Measurements from ENCODE around the gene STARD9.

STARD9 gene

DNA sequence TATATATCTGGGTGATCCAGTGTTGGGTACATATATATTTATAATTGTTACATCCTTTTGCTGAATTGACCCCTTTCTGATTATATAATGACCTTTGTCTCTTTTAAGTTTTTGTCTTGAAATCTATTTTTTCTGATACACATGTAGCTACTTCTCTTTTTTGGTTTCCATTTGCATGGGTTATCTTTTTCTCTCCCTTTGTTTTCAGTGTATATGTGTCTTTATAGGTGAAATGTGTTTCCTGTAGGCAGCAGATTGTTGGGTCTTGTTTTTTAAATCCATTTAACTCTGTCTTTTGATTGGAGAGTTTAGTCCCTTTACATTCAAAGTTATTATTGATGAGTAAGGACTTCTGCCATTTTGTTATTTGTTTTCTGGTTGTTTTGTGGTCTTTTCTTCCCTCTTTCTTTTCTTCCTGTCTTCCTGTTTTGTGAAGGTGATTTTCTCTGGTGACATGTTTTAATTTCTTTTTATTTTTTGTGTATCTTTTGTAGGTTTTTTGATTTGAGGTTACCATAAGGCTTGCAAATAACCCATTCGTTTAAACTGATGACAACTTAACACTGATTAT, 56.8 kb downstream of the STARD9 start:
- H3K9me3 ChIP-seq (ENCODE audit: insufficient read depth, low read depth, low read length), result no peaks in the 10 kb centered on the region
- WGBS (ENCODE audit: extremely low coverage, insufficient coverage, insufficient read length), result no CpG with 5 or more reads among the region's 1 CpG

DNA sequence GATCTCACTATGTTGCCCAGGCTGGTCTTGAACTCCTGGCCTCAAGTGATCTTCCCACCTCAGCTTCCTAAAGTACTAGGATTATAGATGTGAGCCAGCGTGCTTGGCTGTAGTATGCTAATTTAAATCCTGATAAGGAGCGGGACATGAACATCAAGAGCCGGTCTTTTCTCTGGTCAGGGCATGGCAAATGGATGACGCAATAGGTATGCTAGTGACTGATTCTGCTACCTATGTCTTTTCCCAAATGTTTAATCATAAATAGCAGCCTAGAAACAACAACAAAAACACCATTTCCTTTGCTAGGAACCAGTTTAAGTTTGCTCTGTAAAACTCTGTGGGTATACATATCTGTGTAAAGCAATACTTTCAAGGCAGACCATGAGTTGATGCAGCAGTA, 64.7 kb downstream of the STARD9 start:
- no peak overlapping the region for H3K4me2 ChIP-seq (ENCODE audit: low read length)
- H3K79me1 ChIP-seq (ENCODE audit: low read length), result no peaks in the 10 kb centered on the region
- no peak overlapping the region for H2BK12ac ChIP-seq (ENCODE audit: low read length)
- H3K14ac ChIP-seq (ENCODE audit: low read length), result no peak overlapping the region
- H2BK120ac ChIP-seq (ENCODE audit: insufficient read depth, low read length, poor library complexity), result no peak overlapping the region
- H3K36me3 ChIP-seq (ENCODE audit: control insufficient read depth in 1 of 2, insufficient read depth in 2 of 2, low read length in 2 of 2), result no peaks in the 10 kb centered on the region
- H3K4ac ChIP-seq (ENCODE audit: low read depth, low read length), result no peak overlapping the region
- no peaks in the 10 kb centered on the region for H3K4me1 ChIP-seq (ENCODE audit: control insufficient read depth in 1 of 2, insufficient read depth in 2 of 2, low read length in 2 of 2)
- peak in 1 of 2 donors; percentile 46 for DNase-seq
- no peak overlapping the region for H4K8ac ChIP-seq (ENCODE audit: low read depth, low read length)
- H3K27me3 ChIP-seq (ENCODE audit: insufficient read depth, low read length), result no peaks in the 10 kb centered on the region
- no peak overlapping the region for H2BK5ac ChIP-seq (ENCODE audit: low read depth, low read length, poor library complexity)
- H3K9me3 ChIP-seq (ENCODE audit: insufficient read depth, low read depth, low read length), result no peaks in the 10 kb centered on the region
- H3K18ac ChIP-seq (ENCODE audit: low read length), result no peak overlapping the region
- no peak overlapping the region for H4K91ac ChIP-seq (ENCODE audit: low read depth, low read length)
- H3K27ac ChIP-seq (ENCODE audit: low read depth, low read length), result no peak overlapping the region
- no peak overlapping the region for H2AFZ ChIP-seq (ENCODE audit: insufficient read depth, low read length, poor library complexity)
- H2AK5ac ChIP-seq (ENCODE audit: low read length), result no peak overlapping the region
- no peaks in the 10 kb centered on the region for H3K79me2 ChIP-seq (ENCODE audit: control insufficient read depth, insufficient read depth, low read length, poor library complexity)
- no peak overlapping the region for H3K4me3 ChIP-seq (ENCODE audit: low read depth, low read length)
- no CpG with 5 or more reads among the region's 4 CpGs for WGBS (ENCODE audit: extremely low coverage, insufficient coverage, insufficient read length)
- no peak overlapping the region for H3K9ac ChIP-seq (ENCODE audit: low read length)
- no peak overlapping the region for H3K23ac ChIP-seq (ENCODE audit: low read length)
- no peak overlapping the region for H4K12ac ChIP-seq (ENCODE audit: low read depth, low read length)

More for the DNA sequence above, 56.8 kb downstream of the STARD9 start:
- H4K8ac ChIP-seq (ENCODE audit: low read depth, low read length), result no peak overlapping the region
- H3K27me3 ChIP-seq (ENCODE audit: insufficient read depth, low read length), result no peaks in the 10 kb centered on the region
- no peak overlapping the region for H3K9ac ChIP-seq (ENCODE audit: low read length)
- H4K91ac ChIP-seq (ENCODE audit: low read depth, low read length), result no peak overlapping the region
- H3K4ac ChIP-seq (ENCODE audit: low read depth, low read length), result no peak overlapping the region
- no peak overlapping the region for H3K14ac ChIP-seq (ENCODE audit: low read length)
- no peak overlapping the region for H4K12ac ChIP-seq (ENCODE audit: low read depth, low read length)
- no peak overlapping the region for H3K4me2 ChIP-seq (ENCODE audit: low read length)
- H2AK5ac ChIP-seq (ENCODE audit: low read length), result no peak overlapping the region
- H3K4me3 ChIP-seq (ENCODE audit: low read depth, low read length), result no peak overlapping the region
- no peaks in the 10 kb centered on the region for H3K79me1 ChIP-seq (ENCODE audit: low read length)
- no peak overlapping the region for H2AFZ ChIP-seq (ENCODE audit: insufficient read depth, low read length, poor library complexity)
- H3K4me1 ChIP-seq (ENCODE audit: control insufficient read depth in 1 of 2, insufficient read depth in 2 of 2, low read length in 2 of 2), result no peaks in the 10 kb centered on the region
- H2BK120ac ChIP-seq (ENCODE audit: insufficient read depth, low read length, poor library complexity), result no peak overlapping the region
- no peaks in the 10 kb centered on the region for H3K79me2 ChIP-seq (ENCODE audit: control insufficient read depth, insufficient read depth, low read length, poor library complexity)
- no peak overlapping the region for H3K18ac ChIP-seq (ENCODE audit: low read length)
- no peaks in the 10 kb centered on the region for H3K36me3 ChIP-seq (ENCODE audit: control insufficient read depth in 1 of 2, insufficient read depth in 2 of 2, low read length in 2 of 2)
- H3K27ac ChIP-seq (ENCODE audit: low read depth, low read length), result no peak overlapping the region
- H3K23ac ChIP-seq (ENCODE audit: low read length), result no peak overlapping the region
- H2BK12ac ChIP-seq (ENCODE audit: low read length), result no peak overlapping the region
- no peak overlapping the region for H2BK5ac ChIP-seq (ENCODE audit: low read depth, low read length, poor library complexity)
- no peak for DNase-seq

DNA sequence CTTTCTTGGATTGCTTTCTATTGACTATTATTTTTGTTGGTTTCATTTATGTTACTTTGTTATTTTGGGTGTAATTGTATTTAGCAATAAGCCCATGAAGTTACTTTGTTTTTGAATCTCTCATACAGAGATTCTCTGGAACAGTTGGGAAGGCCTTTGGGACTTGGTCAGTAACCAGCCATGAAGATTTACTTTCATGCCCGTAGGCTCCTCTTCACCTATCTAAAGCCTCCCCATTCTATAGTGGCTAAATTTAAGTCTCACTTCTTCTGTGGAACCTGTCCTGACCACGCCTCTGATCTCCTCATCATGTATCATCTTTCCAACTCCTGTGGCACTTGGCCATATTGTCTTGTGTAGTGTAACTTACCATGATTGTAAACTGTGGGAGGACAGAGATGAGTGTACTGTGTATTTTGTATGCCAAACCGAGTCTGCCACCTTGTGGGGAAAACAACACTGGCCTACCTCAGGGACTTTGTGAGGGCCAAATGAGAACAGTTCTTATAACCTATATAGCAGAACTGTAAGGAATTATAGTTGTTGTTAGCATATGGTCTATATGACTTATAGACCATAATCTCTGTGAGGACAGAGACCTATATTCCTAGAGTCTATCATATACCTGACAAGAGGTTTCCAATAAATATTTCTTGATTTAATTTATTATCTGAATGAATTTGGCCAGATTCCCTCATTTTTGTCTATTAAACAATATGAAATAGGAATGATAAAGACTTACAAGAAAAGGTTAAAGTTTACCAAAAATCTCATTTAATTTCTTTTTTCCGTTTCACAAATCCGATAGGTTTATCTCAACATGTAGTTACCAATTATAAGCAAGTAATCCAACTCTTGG, 75.0 kb downstream of the STARD9 start:
- H3K18ac ChIP-seq (ENCODE audit: low read length), result no peak overlapping the region
- no peak overlapping the region for H3K27ac ChIP-seq (ENCODE audit: low read depth, low read length)
- H3K36me3 ChIP-seq (ENCODE audit: control insufficient read depth in 1 of 2, insufficient read depth in 2 of 2, low read length in 2 of 2), result no peaks in the 10 kb centered on the region
- no peak overlapping the region for H4K12ac ChIP-seq (ENCODE audit: low read depth, low read length)
- H4K91ac ChIP-seq (ENCODE audit: low read depth, low read length), result no peak overlapping the region
- no peak overlapping the region for H2BK5ac ChIP-seq (ENCODE audit: low read depth, low read length, poor library complexity)
- no peaks in the 10 kb centered on the region for H3K4me1 ChIP-seq (ENCODE audit: control insufficient read depth in 1 of 2, insufficient read depth in 2 of 2, low read length in 2 of 2)
- no peak overlapping the region for H2BK120ac ChIP-seq (ENCODE audit: insufficient read depth, low read length, poor library complexity)
- DNase-seq, result peak; percentile 41 to 72
- no peak overlapping the region for H3K4me3 ChIP-seq (ENCODE audit: low read depth, low read length)
- H3K9ac ChIP-seq (ENCODE audit: low read length), result no peak overlapping the region
- no peaks in the 10 kb centered on the region for H3K79me2 ChIP-seq (ENCODE audit: control insufficient read depth, insufficient read depth, low read length, poor library complexity)
- H2BK12ac ChIP-seq (ENCODE audit: low read length), result no peak overlapping the region
- no CpG with 5 or more reads among the region's 5 CpGs for WGBS (ENCODE audit: extremely low coverage, insufficient coverage, insufficient read length)
- no peaks in the 10 kb centered on the region for H3K27me3 ChIP-seq (ENCODE audit: insufficient read depth, low read length)
- H3K9me3 ChIP-seq (ENCODE audit: insufficient read depth, low read depth, low read length), result no peaks in the 10 kb centered on the region
- H3K4me2 ChIP-seq (ENCODE audit: low read length), result no peak overlapping the region
- H2AK5ac ChIP-seq (ENCODE audit: low read length), result no peak overlapping the region
- H2AFZ ChIP-seq (ENCODE audit: insufficient read depth, low read length, poor library complexity), result no peak overlapping the region
- H3K79me1 ChIP-seq (ENCODE audit: low read length), result no peaks in the 10 kb centered on the region
- no peak overlapping the region for H3K4ac ChIP-seq (ENCODE audit: low read depth, low read length)
- H3K14ac ChIP-seq (ENCODE audit: low read length), result no peak overlapping the region
- no peak overlapping the region for H3K23ac ChIP-seq (ENCODE audit: low read length)
- H4K8ac ChIP-seq (ENCODE audit: low read depth, low read length), result no peak overlapping the region

DNA sequence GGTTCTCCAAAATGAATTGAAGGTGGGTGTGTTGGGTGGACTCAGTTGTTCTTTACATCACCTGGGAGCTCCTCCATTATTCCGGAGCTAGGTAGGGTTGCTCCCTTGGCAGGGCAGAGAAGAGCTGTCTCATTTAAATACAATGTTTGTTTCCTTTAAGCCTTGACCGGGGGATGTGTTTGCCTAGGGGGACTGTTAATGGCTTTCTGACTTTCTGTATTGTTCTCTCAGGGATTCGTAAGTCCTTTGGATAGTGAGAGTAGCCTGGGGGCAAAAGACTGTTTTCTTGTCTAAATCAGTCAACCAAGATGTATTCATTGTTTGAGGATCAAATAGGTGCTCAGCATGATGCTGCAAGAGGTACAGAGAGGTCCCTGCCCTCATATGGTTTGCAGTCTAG, 90.4 kb downstream of the STARD9 start:
- Histone ChIP-seq H2BK12ac (ENCODE audit: low read length) (no peak overlapping the region), H3K14ac (ENCODE audit: low read length) (no peak overlapping the region), H3K27ac (ENCODE audit: low read depth, low read length) (no peak overlapping the region), H3K27me3 (ENCODE audit: insufficient read depth, low read length) (no peaks in the 10 kb centered on the region), H3K9me3 (ENCODE audit: insufficient read depth, low read depth, low read length) (no peaks in the 10 kb centered on the region), H3K4ac (ENCODE audit: low read depth, low read length) (no peak overlapping the region), H3K4me1 (ENCODE audit: control insufficient read depth in 1 of 2, insufficient read depth in 2 of 2, low read length in 2 of 2) (no peaks in the 10 kb centered on the region), H3K4me2 (ENCODE audit: low read length) (no peak overlapping the region), H2AFZ (ENCODE audit: insufficient read depth, low read length, poor library complexity) (no peak overlapping the region), H2BK120ac (ENCODE audit: insufficient read depth, low read length, poor library complexity) (no peak overlapping the region), H2BK5ac (ENCODE audit: low read depth, low read length, poor library complexity) (no peak overlapping the region), H3K4me3 (ENCODE audit: low read depth, low read length) (no peak overlapping the region), H3K79me2 (ENCODE audit: control insufficient read depth, insufficient read depth, low read length, poor library complexity) (no peaks in the 10 kb centered on the region), H4K12ac (ENCODE audit: low read depth, low read length) (no peak overlapping the region), H3K79me1 (ENCODE audit: low read length) (no peaks in the 10 kb centered on the region), H2AK5ac (ENCODE audit: low read length) (no peak overlapping the region), H4K91ac (ENCODE audit: low read depth, low read length) (no peak overlapping the region), H4K8ac (ENCODE audit: low read depth, low read length) (no peak overlapping the region), H3K36me3 (ENCODE audit: control insufficient read depth in 1 of 2, insufficient read depth in 2 of 2, low read length in 2 of 2) (no peaks in the 10 kb centered on the region), H3K9ac (ENCODE audit: low read length) (no peak overlapping the region), H3K18ac (ENCODE audit: low read length) (no peak overlapping the region), H3K23ac (ENCODE audit: low read length) (no peak overlapping the region)
- no CpG with 5 or more reads among the region's 3 CpGs for WGBS (ENCODE audit: extremely low coverage, insufficient coverage, insufficient read length)
- DNase-seq, result no peak
